Measurements from ENCODE around the gene EPS8L1.

DNA sequence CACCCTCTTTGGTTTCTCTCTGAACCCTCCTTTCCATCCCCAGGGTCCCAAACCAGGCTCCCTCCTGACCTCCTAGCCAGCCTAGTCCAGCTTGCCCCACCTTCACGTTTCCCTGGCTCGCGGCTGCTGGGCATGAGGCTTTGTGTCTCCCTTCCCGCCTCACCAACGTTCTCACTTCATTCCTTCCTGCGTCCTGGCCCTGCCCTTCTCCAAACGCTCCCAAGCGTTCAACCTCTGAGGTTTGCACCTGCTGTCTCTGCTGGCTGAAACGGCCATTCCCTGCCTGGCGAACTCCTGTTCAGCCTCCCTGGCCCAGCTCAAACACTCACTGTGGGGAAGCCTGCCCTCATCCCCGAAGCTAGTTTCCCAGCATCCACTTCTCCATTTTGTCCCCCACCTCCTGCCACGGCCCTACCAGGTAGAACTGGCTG lies 12.4 kb downstream of the EPS8L1 start:
- TF ChIP-seq ZFX (IDR thresholded peaks at IDR 0.05) (no peak), ELF1 (IDR thresholded peaks at IDR 0.05; ENCODE audit: borderline replicate concordance, low read depth) (no peak), EZH2phosphoT487 (IDR thresholded peaks at IDR 0.05; ENCODE audit: borderline replicate concordance) (no peak), RAD21 (IDR thresholded peaks at IDR 0.05; ENCODE audit: low read depth) (no peak), TCF7L2 (IDR thresholded peaks at IDR 0.05; ENCODE audit: borderline replicate concordance, extremely low read depth, insufficient read depth, insufficient read length) (no peak), POLR2A (IDR thresholded peaks at IDR 0.05; ENCODE audit: borderline replicate concordance, extremely low read depth, insufficient read depth, insufficient read length) (no peak), POLR2AphosphoS5 (IDR thresholded peaks at IDR 0.05; ENCODE audit: low read depth, low read length) (no peak), SP1 (IDR thresholded peaks at IDR 0.05; ENCODE audit: low read depth) (no peak), SRF (IDR thresholded peaks at IDR 0.05; ENCODE audit: low read depth) (no peak), CEBPB (IDR thresholded peaks at IDR 0.05; ENCODE audit: low read depth) (no peak), EGR1 (IDR thresholded peaks at IDR 0.05; ENCODE audit: low read depth) (no peak)
- TF ChIP-seq, protein P1, sequence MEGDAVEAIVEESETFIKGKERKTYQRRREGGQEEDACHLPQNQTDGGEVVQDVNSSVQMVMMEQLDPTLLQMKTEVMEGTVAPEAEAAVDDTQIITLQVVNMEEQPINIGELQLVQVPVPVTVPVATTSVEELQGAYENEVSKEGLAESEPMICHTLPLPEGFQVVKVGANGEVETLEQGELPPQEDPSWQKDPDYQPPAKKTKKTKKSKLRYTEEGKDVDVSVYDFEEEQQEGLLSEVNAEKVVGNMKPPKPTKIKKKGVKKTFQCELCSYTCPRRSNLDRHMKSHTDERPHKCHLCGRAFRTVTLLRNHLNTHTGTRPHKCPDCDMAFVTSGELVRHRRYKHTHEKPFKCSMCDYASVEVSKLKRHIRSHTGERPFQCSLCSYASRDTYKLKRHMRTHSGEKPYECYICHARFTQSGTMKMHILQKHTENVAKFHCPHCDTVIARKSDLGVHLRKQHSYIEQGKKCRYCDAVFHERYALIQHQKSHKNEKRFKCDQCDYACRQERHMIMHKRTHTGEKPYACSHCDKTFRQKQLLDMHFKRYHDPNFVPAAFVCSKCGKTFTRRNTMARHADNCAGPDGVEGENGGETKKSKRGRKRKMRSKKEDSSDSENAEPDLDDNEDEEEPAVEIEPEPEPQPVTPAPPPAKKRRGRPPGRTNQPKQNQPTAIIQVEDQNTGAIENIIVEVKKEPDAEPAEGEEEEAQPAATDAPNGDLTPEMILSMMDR (IDR thresholded peaks at IDR 0.05 in 2 of 3, conservative IDR thresholded peaks at IDR 0.05 in 1 of 3; ENCODE audit: borderline replicate concordance in 1 of 3, insufficient read depth in 1 of 3, low read depth in 2 of 3, low read length in 2 of 3): no peak
- TF ChIP-seq, protein P2, sequence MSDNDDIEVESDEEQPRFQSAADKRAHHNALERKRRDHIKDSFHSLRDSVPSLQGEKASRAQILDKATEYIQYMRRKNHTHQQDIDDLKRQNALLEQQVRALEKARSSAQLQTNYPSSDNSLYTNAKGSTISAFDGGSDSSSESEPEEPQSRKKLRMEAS (IDR thresholded peaks at IDR 0.05): no peak
- TF ChIP-seq, protein P3, sequence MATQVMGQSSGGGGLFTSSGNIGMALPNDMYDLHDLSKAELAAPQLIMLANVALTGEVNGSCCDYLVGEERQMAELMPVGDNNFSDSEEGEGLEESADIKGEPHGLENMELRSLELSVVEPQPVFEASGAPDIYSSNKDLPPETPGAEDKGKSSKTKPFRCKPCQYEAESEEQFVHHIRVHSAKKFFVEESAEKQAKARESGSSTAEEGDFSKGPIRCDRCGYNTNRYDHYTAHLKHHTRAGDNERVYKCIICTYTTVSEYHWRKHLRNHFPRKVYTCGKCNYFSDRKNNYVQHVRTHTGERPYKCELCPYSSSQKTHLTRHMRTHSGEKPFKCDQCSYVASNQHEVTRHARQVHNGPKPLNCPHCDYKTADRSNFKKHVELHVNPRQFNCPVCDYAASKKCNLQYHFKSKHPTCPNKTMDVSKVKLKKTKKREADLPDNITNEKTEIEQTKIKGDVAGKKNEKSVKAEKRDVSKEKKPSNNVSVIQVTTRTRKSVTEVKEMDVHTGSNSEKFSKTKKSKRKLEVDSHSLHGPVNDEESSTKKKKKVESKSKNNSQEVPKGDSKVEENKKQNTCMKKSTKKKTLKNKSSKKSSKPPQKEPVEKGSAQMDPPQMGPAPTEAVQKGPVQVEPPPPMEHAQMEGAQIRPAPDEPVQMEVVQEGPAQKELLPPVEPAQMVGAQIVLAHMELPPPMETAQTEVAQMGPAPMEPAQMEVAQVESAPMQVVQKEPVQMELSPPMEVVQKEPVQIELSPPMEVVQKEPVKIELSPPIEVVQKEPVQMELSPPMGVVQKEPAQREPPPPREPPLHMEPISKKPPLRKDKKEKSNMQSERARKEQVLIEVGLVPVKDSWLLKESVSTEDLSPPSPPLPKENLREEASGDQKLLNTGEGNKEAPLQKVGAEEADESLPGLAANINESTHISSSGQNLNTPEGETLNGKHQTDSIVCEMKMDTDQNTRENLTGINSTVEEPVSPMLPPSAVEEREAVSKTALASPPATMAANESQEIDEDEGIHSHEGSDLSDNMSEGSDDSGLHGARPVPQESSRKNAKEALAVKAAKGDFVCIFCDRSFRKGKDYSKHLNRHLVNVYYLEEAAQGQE (IDR thresholded peaks at IDR 0.05; ENCODE audit: low read depth): no peak

Measured in HCT116 (cell line).